ENCODE measurements around the gene IRF9. TPM values are rescaled to one million over a fixed set of nuclear protein-coding genes. Genes with fewer than 3 reads are reported as not detected.

The IRF9 gene
- total and polyA plus RNA-seq, 2 of the 13 experiments (the other 11 are each of a cell fraction or from before 2014, with no cell fraction given): 14.9 to 49.7 TPM

- TF ChIP-seq BRF2 (CRISPR knock-in tag; IDR thresholded peaks at IDR 0.05) (peak; percentile 99), CENPT (CRISPR knock-in tag; IDR thresholded peaks at IDR 0.05; ENCODE audit: low read depth) (peak; percentile 95; the same call in 1 of the 2 replicates), HMG20A (CRISPR knock-in tag; IDR thresholded peaks at IDR 0.05; ENCODE audit: borderline replicate concordance) (0 out of 2 replicates have a peak, but pooled peaks have one; percentile 32), RARA (CRISPR knock-in tag; IDR thresholded peaks at IDR 0.05) (peak; percentile 54; the same call in 1 of the 2 replicates), ZNF331 (CRISPR knock-in tag; IDR thresholded peaks at IDR 0.05) (peak; percentile 94), HMG20B (CRISPR knock-in tag; conservative IDR thresholded peaks at IDR 0.05) (peak; percentile 31; the same call in 1 of the 2 replicates), TOPORS (CRISPR knock-in tag; IDR thresholded peaks at IDR 0.05) (peak; percentile 100), HOXA3 (CRISPR knock-in tag; IDR thresholded peaks at IDR 0.05) (peak; percentile 98), NFYC (CRISPR knock-in tag; IDR thresholded peaks at IDR 0.05) (peak; percentile 60), CHCHD3 (CRISPR knock-in tag; IDR thresholded peaks at IDR 0.05) (peak; percentile 44), THAP7 (CRISPR knock-in tag; IDR thresholded peaks at IDR 0.05) (peak; percentile 97), PHB2 (IDR thresholded peaks at IDR 0.05; ENCODE audit: partially characterized antibody) (no peak), MAFG (CRISPR knock-in tag; IDR thresholded peaks at IDR 0.05) (peak; percentile 71; the same call in 1 of the 2 replicates), LCORL (IDR thresholded peaks at IDR 0.05) (0 out of 2 replicates have a peak, but pooled peaks have one; percentile 12), LCORL (CRISPR knock-in tag; IDR thresholded peaks at IDR 0.05) (peak; percentile 96; the same call in 1 of the 2 replicates), NR1H2 (CRISPR knock-in tag; IDR thresholded peaks at IDR 0.05; ENCODE audit: borderline replicate concordance, low read depth) (peak; percentile 99), RCOR2 (CRISPR knock-in tag; IDR thresholded peaks at IDR 0.05) (peak; percentile 80; the same call in 1 of the 2 replicates), MTA1 (CRISPR knock-in tag; IDR thresholded peaks at IDR 0.05; ENCODE audit: borderline replicate concordance) (peak; percentile 87; the same call in 1 of the 2 replicates), KMT2A (CRISPR knock-in tag; IDR thresholded peaks at IDR 0.05) (peak; percentile 100), PHF20 (CRISPR knock-in tag; IDR thresholded peaks at IDR 0.05) (no peak), TCF7L2 (IDR thresholded peaks at IDR 0.05; ENCODE audit: low read depth, low read length) (no peak), ARID2 (CRISPR knock-in tag; IDR thresholded peaks at IDR 0.05; ENCODE audit: borderline replicate concordance) (peak; percentile 95), CBX5 (CRISPR knock-in tag; IDR thresholded peaks at IDR 0.05; ENCODE audit: borderline replicate concordance) (peak; percentile 86), CCDC6 (CRISPR knock-in tag; IDR thresholded peaks at IDR 0.05) (no peak), XRCC5 (optimal IDR thresholded peaks at IDR 0.05; ENCODE audit: low read length) (peak; percentile 98)
- TF ChIP-seq, protein P1, sequence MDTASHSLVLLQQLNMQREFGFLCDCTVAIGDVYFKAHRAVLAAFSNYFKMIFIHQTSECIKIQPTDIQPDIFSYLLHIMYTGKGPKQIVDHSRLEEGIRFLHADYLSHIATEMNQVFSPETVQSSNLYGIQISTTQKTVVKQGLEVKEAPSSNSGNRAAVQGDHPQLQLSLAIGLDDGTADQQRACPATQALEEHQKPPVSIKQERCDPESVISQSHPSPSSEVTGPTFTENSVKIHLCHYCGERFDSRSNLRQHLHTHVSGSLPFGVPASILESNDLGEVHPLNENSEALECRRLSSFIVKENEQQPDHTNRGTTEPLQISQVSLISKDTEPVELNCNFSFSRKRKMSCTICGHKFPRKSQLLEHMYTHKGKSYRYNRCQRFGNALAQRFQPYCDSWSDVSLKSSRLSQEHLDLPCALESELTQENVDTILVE (CRISPR knock-in tag; IDR thresholded peaks at IDR 0.05): peak; percentile 93
- TF ChIP-seq, protein P2, sequence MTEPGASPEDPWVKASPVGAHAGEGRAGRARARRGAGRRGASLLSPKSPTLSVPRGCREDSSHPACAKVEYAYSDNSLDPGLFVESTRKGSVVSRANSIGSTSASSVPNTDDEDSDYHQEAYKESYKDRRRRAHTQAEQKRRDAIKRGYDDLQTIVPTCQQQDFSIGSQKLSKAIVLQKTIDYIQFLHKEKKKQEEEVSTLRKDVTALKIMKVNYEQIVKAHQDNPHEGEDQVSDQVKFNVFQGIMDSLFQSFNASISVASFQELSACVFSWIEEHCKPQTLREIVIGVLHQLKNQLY (CRISPR knock-in tag; IDR thresholded peaks at IDR 0.05): no peak; the same call in none of the 2 replicates
- TF ChIP-seq, protein P3, sequence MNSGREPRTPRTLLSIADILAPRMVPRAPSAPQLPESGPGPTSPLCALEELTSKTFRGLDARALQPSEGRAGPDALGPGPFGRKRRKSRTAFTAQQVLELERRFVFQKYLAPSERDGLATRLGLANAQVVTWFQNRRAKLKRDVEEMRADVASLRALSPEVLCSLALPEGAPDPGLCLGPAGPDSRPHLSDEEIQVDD (CRISPR knock-in tag; IDR thresholded peaks at IDR 0.05; ENCODE audit: borderline replicate concordance): peak; percentile 91
These were observed 34.4 kb downstream of the IRF9 start, which contains the start of gene TM9SF1 (continued) for GRCh38 chr14:24195186-24196070.

Measured in HepG2 (cell line).